PC-9 (cell line): Measurements from ENCODE around the gene ABLIM2. TPM values are rescaled to one million over a fixed set of nuclear protein-coding genes. Genes with fewer than 3 reads are reported as not detected.

Source experiments
- BruUV-seq: library from RNA; stranded (reverse); fragments of 400-500 nt; replicated peaks from 2 replicates; lab custom pipeline; 2021; lab: Mats Ljungman, UMichigan
- CTCF ChIA-PET: fragments of 300-600 bp; sonication (Branson Sonifier 250); formaldehyde crosslinking; loops from one replicate; lab custom pipeline; 2022; ENCODE audit warnings: antibody characterized with exemption; lab: Charles Lee
- POLR2A ChIA-PET: fragments of 300-600 bp; sonication (Branson Sonifier 250); formaldehyde crosslinking; loops from one replicate; lab custom pipeline; 2022; ENCODE audit warnings: antibody characterized with exemption; ENCODE audit not compliant: unreplicated experiment; lab: Charles Lee
- DNase-seq, 2 experiments: peaks; one replicate each; pipeline versions ENCODE4 v3.0.0 to v3.0.0-alpha.2; 2015 to 2022; ENCODE audit warnings: mixed read lengths in 1 of 2
- H2AFZ ChIP-seq: fragments of 200-600 bp; sonication (generic); 2 replicates; pipeline ENCODE4 v1.8.1; 2017; ENCODE audit warnings: antibody characterized with exemption
- H3F3A ChIP-seq: fragments of 200-600 bp; sonication (generic); 2 replicates; pipeline ENCODE4 v1.8.1; 2017; ENCODE audit warnings: antibody characterized with exemption, mild to moderate bottlenecking, low read depth; ENCODE audit not compliant: insufficient read depth
- H3K27ac ChIP-seq: fragments of 200-600 bp; sonication (generic); 2 replicates; pipeline ENCODE4 v1.6.1; 2016; ENCODE audit warnings: mixed run types
- H3K27me3 ChIP-seq: fragments of 200-600 bp; sonication (generic); 2 replicates; pipeline ENCODE4 v1.6.1; 2016; ENCODE audit warnings: low read depth, mixed run types; ENCODE audit not compliant: insufficient read depth
- H3K36me3 ChIP-seq: fragments of 200-600 bp; sonication (generic); 2 replicates; pipeline ENCODE4 v1.6.1; 2016; ENCODE audit warnings: low read depth, mixed run types
- H3K4me1 ChIP-seq: fragments of 200-600 bp; sonication (generic); replicated peaks from 2 replicates; pipeline ENCODE4 v1.6.1; 2016; ENCODE audit warnings: mixed run types; ENCODE audit not compliant: insufficient read depth
- H3K4me2 ChIP-seq: fragments of 200-600 bp; sonication (generic); 2 replicates; pipeline ENCODE4 v1.6.1; 2017; ENCODE audit warnings: mixed run types
- H3K4me3 ChIP-seq: fragments of 200-600 bp; sonication (generic); 2 replicates; pipeline ENCODE4 v1.6.1; 2016; ENCODE audit warnings: mixed run types
- H3K79me2 ChIP-seq: fragments of 200-600 bp; sonication (generic); 2 replicates; pipeline ENCODE4 v1.6.1; 2017; ENCODE audit warnings: low read depth, mixed run types
- H3K9me2 ChIP-seq: fragments of 200-600 bp; sonication (generic); 2 replicates; pipeline ENCODE4 v1.8.1; 2017; ENCODE audit warnings: mild to moderate bottlenecking; ENCODE audit not compliant: insufficient read depth
- H3K9me3 ChIP-seq: fragments of 200-600 bp; sonication (generic); 2 replicates; pipeline ENCODE4 v1.8.1; 2016; ENCODE audit warnings: low read depth; ENCODE audit not compliant: insufficient read depth
- H4K20me1 ChIP-seq: fragments of 200-600 bp; sonication (generic); 2 replicates; pipeline ENCODE4 v1.8.1; 2017; ENCODE audit not compliant: insufficient read depth
- EZH2 ChIP-seq: fragments of 200-600 bp; sonication (generic); IDR thresholded peaks from 2 replicates; pipeline ENCODE4 v1.8.0; 2017; ENCODE audit warnings: antibody characterized with exemption, low read depth
- intact Hi-C: fragments of 100-400 bp; cut with micrococcal nuclease; formaldehyde crosslinking; loops from one replicate; pipeline ENCODE4 v1.10.0; 2022; ENCODE audit not compliant: unreplicated experiment
- total RNA-seq: library from RNA; stranded (reverse); gene quantifications from 2 replicates; pipeline ENCODE4 v1.2.3, GENCODE V29; 2021
- TF ChIP-seq, protein P1 (sequence below): fragments of 200-600 bp; sonication (generic); conservative IDR thresholded peaks from 2 replicates; pipeline ENCODE4 v1.6.1; 2017; ENCODE audit warnings: mixed run types, antibody characterized with exemption, mild to moderate bottlenecking, moderate library complexity

ABLIM2 gene
- total RNA-seq, 1 experiment from 2014 or later: 1.6 TPM

DNA sequence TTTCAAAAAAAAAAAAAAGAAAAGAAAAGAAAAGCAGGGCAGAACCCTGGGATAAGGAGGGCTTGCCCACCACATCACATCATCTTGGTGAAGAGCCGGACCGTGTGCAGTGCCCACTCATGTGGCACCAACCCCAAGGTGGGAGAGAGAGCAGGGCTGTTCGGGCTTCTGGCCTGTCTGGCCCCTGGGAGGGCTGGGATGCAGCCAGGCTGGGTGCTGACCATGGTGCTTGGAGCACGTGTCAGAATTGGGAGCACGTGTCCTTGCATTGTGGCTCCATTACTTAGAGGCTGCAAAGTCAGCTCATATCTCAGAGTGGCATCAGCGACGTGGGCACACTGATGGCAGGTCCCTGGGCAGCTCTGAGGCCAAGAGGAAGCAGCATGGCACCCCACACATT, 118.0 kb downstream of the ABLIM2 start:
- no TSS peak for BruUV-seq
- TF ChIP-seq EZH2: no peak
- TF ChIP-seq, protein P1, sequence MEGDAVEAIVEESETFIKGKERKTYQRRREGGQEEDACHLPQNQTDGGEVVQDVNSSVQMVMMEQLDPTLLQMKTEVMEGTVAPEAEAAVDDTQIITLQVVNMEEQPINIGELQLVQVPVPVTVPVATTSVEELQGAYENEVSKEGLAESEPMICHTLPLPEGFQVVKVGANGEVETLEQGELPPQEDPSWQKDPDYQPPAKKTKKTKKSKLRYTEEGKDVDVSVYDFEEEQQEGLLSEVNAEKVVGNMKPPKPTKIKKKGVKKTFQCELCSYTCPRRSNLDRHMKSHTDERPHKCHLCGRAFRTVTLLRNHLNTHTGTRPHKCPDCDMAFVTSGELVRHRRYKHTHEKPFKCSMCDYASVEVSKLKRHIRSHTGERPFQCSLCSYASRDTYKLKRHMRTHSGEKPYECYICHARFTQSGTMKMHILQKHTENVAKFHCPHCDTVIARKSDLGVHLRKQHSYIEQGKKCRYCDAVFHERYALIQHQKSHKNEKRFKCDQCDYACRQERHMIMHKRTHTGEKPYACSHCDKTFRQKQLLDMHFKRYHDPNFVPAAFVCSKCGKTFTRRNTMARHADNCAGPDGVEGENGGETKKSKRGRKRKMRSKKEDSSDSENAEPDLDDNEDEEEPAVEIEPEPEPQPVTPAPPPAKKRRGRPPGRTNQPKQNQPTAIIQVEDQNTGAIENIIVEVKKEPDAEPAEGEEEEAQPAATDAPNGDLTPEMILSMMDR: no peak
- ChIA-PET POLR2A (no interaction called here), CTCF (no interaction called here)
- Histone ChIP-seq H3F3A (no peaks in the 10 kb centered on the region), H3K27ac (no peak overlapping the region), H3K27me3 (0 out of 2 replicates have a peak, but pooled peaks cover 2% of the 10 kb centered on the region), H4K20me1 (no peaks in the 10 kb centered on the region), H3K4me2 (no peak overlapping the region), H3K79me2 (no peaks in the 10 kb centered on the region), H3K36me3 (no peaks in the 10 kb centered on the region), H3K9me3 (no peaks in the 10 kb centered on the region), H3K4me3 (no peak overlapping the region), H3K4me1 (no peaks in the 10 kb centered on the region), H3K9me2 (no peaks in the 10 kb centered on the region), H2AFZ (no peak overlapping the region)
- no peak for DNase-seq
- intact Hi-C loops: no loop called here

DNA sequence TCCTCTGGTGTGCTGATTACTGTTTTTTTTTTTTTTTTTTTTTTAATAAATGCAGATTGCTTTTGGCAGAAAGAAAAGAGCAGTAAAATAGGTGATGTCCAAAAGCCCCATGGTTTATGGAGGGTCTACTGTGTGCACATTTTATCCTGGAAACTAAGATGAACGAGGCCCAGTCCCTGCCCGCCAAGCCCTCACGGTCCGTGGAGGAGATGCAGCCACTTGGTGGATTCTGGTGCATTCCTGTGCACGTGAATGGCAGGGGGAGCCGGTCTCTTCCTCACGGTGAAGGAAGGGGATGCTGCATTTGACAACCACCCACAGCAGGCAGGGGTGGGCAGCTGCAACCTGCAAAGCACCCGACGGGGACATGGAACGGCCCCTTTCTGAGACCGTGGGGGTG, 118.8 kb downstream of the ABLIM2 start:
- BruUV-seq: no TSS peak
- no peak overlapping the region for H3K4me2 ChIP-seq
- no peak for DNase-seq
- H3K9me2 ChIP-seq: no peaks in the 10 kb centered on the region
- H3K4me1 ChIP-seq: no peaks in the 10 kb centered on the region
- ChIA-PET CTCF (no interaction called here), POLR2A (no interaction called here)
- H3K79me2 ChIP-seq: no peaks in the 10 kb centered on the region
- 0 out of 2 replicates have a peak, but pooled peaks cover 2% of the 10 kb centered on the region for H3K27me3 ChIP-seq
- TF ChIP-seq, protein P1: no peak
- TF ChIP-seq EZH2: no peak
- H4K20me1 ChIP-seq: no peaks in the 10 kb centered on the region
- H2AFZ ChIP-seq: no peak overlapping the region
- no peak overlapping the region for H3K27ac ChIP-seq
- H3K9me3 ChIP-seq: no peaks in the 10 kb centered on the region
- H3K4me3 ChIP-seq: no peak overlapping the region
- intact Hi-C loops: no loop called here
- no peaks in the 10 kb centered on the region for H3F3A ChIP-seq
- no peaks in the 10 kb centered on the region for H3K36me3 ChIP-seq

DNA sequence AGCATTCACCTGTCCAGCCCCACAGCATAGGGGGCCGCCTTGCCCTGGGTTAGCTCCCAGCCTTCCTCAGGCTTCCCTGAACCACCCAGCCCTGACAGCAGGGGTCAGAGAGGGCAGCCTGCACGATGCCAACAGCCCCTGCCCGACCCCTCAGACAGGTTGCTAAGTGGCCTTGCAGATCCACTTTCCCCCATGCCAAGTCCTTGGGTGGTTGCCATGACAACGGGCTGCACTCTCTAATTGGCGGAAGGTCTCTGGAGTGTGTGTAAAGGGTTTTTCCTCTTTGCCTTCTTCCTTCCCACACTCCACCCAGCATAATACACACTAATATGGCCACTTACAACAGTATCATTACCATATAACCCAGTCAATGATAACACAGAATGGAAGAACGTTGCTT, 119.3 kb downstream of the ABLIM2 start:
- no peaks in the 10 kb centered on the region for H3K79me2 ChIP-seq
- H2AFZ ChIP-seq: no peak overlapping the region
- H3F3A ChIP-seq: no peaks in the 10 kb centered on the region
- no peak overlapping the region for H3K4me2 ChIP-seq
- H3K4me3 ChIP-seq: no peak overlapping the region
- no peaks in the 10 kb centered on the region for H3K4me1 ChIP-seq
- TF ChIP-seq EZH2: no peak
- TF ChIP-seq, protein P1: no peak
- DNase-seq: no peak
- CTCF ChIA-PET: no interaction called here
- no peaks in the 10 kb centered on the region for H3K9me3 ChIP-seq
- no peaks in the 10 kb centered on the region for H3K9me2 ChIP-seq
- intact Hi-C loops: no loop called here
- H3K36me3 ChIP-seq: no peaks in the 10 kb centered on the region
- 0 out of 2 replicates have a peak, but pooled peaks cover 2% of the 10 kb centered on the region for H3K27me3 ChIP-seq
- POLR2A ChIA-PET: no interaction called here
- no peaks in the 10 kb centered on the region for H4K20me1 ChIP-seq
- BruUV-seq: no TSS peak
- no peak overlapping the region for H3K27ac ChIP-seq
